ENCODE results near the gene RHOT1.
"Not testable (repeated sequence)": the region's sequence is repeated elsewhere in the genome, so short reads cannot be mapped to it uniquely, and the experiment has no call there.

Gene RHOT1

DNA sequence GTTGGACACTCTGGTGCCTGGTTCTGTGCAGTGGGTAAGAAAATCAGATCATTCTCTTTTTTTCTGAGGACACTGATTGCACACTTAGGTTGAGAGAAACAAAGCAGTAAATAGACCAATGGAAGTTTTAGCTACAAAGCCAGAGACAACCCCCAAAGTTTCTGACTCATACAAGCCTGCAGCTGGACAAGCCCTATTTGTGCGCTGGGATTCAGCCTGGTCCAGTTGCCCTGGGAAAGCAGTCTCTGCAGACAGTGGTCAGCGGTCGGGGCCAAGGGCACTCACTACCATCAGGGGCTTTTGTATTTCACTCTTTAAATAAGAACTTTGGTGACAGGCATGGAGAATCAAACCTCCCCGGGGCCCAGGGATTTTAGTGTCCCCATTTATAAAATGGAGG is 117.3 kb downstream of the RHOT1 start:
- no peak overlapping the region for H3K4me3 Mint-ChIP-seq
- no peaks in the 10 kb centered on the region for H3K36me3 Mint-ChIP-seq
- no peaks in the 10 kb centered on the region for H3K9me3 Mint-ChIP-seq (ENCODE audit: low read depth)
- no peaks in the 10 kb centered on the region for H3K4me1 Mint-ChIP-seq (ENCODE audit: low read depth)
- peaks cover 13% of the 10 kb centered on the region for H3K27me3 Mint-ChIP-seq
- H3K27ac Mint-ChIP-seq: no peak overlapping the region

DNA sequence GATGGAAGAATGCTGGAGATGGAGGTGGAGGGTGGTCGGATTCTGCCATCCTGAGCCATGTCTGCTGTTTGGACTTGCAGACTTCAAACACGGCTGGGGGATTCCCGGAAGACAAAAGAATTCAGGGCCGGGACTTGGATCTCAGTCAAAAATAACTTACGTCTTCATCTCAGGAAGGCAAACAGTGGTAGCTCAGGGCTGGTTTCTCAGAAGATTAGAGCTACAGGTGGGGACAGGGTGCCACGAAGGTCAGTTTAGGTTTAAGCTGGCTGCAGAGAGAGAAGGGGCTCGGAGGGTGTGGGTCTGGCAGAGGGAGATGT is 119.1 kb downstream of the RHOT1 start:
- Mint-ChIP-seq H3K4me1 (ENCODE audit: low read depth) (peaks cover 5% of the 10 kb centered on the region), H3K9me3 (ENCODE audit: low read depth) (no peaks in the 10 kb centered on the region), H3K4me3 (no peak overlapping the region)

GRCh38 chr17:32261936-32262510 is 119.7 kb downstream of the RHOT1 start:
- Mint-ChIP-seq H3K4me3 (no peak overlapping the region), H3K27me3 (peaks cover 18% of the 10 kb centered on the region), H3K27ac (no peak overlapping the region), H3K9me3 (ENCODE audit: low read depth) (no peaks in the 10 kb centered on the region), H3K36me3 (no peaks in the 10 kb centered on the region), H3K4me1 (ENCODE audit: low read depth) (peaks cover 8% of the 10 kb centered on the region)

More for the DNA sequence above, 119.1 kb downstream of the RHOT1 start:
- Mint-ChIP-seq H3K27ac (no peak overlapping the region), H3K36me3 (no peaks in the 10 kb centered on the region), H3K27me3 (peaks cover 18% of the 10 kb centered on the region)

- not testable (repeated sequence) for H3K9me3 Mint-ChIP-seq (ENCODE audit: low read depth); H3K27ac Mint-ChIP-seq; H3K4me3 Mint-ChIP-seq; H3K36me3 Mint-ChIP-seq
- peaks cover 17% of the 10 kb centered on the region for H3K4me1 Mint-ChIP-seq (ENCODE audit: low read depth)
- H3K27me3 Mint-ChIP-seq: peaks cover 28% of the 10 kb centered on the region
These were observed 121.2 kb downstream of the RHOT1 start for GRCh38 chr17:32263515-32263914.

DNA sequence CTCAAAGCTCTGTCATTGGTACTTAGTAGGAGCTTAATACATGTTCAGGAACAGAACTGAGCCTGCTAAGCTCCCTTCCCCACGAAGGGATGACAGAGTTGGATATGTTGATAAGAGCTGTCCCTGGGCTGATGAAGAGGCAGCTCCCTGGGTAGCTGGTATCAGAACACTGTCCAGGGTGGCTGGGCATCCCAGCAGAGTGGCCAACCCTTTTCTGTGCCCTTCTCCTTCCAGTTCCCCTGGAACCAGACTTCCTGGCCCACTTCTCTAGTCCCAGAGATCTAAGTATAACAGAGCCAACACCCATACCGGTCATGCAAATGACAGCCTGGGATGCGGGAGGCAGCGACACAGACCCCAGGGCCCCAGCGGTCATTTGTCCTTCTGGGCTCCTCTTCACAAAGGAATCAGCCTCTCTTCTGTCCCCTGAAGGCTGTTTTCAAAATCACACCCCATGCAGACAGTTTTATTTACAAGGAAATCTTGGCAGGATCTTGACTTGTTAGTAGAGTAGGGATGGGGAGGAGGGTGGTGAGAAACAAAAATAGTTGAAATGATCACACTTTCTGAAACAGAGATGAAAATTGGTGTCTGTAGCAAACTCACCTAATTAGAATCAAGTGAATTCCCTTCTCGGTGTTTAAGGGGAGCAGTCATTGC is 122.0 kb downstream of the RHOT1 start:
- Mint-ChIP-seq H3K27me3 (peaks cover 31% of the 10 kb centered on the region), H3K4me1 (ENCODE audit: low read depth) (peaks cover 17% of the 10 kb centered on the region), H3K9me3 (ENCODE audit: low read depth) (no peaks in the 10 kb centered on the region), H3K4me3 (peak overlapping the region; percentile 80), H3K27ac (no peak overlapping the region), H3K36me3 (no peaks in the 10 kb centered on the region)

DNA sequence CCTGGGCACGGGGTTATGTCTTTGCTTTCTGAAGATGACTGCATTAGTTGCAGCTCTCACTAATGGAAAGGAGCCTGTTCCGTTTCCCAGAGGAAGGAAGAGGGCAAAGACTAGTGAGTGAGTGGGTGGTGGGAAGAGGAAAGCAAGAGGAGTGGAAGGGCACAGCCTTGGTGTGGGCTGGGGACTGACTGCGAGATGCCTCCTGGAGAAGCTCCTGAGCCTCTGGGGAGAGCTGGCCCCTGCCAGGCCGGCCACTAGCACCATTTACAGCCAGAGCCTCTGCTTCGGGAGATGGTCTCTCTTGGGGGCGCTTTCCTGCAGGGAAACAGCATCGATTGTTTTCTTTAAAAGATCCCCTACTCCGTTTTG is 122.5 kb downstream of the RHOT1 start:
- Mint-ChIP-seq H3K4me1 (ENCODE audit: low read depth) (peaks cover 17% of the 10 kb centered on the region), H3K27ac (no peak overlapping the region), H3K27me3 (peaks cover 33% of the 10 kb centered on the region), H3K4me3 (peak overlapping the region; percentile 80), H3K36me3 (no peaks in the 10 kb centered on the region), H3K9me3 (ENCODE audit: low read depth) (no peaks in the 10 kb centered on the region)

DNA sequence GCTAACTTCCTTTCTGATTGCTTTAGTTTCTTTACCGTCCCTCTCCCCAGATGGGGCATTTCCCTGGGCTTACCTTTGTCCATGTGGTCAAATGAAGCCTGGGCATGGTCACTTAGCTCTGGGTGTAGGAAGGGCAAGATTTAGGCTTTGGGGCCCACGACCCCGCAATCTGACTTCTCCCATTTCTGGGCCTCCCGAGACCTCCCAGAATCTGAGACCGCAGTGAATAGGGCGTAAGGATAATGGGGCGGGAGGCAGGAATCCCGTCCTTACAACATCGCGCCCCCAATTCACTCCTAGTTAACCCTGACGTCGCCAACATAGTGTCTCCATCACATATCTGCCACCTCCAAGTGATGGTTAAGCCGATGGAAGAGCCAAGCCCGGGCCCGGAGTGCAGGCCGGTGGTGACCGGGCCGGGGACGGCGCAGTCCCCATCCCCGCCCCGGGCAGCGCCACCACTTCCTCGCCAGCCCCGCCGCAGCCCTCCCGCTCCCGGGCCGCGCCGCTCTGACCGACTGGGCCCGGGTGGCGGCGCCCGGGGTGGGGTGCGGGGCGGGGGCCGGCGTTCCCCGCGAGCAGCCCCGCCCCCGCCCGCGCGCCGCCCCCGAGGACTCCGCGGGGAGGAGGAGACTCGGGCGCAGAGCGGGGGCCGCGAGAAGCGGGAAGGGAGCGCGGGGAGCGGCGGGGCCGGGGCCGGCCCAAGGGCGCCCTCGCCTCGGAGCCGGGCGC is 123.1 kb downstream of the RHOT1 start, which contains the start of gene RHBDL3:
Gene RHBDL3, plus strand, starts transcription at position 641 of the 732 bp plus-strand sequence. CDS start 358 bp downstream, outside the sequence.
- Mint-ChIP-seq H3K36me3 (no peaks in the 10 kb centered on the region), H3K4me1 (ENCODE audit: low read depth) (peaks cover 17% of the 10 kb centered on the region), H3K4me3 (peak within 1 kb of the TSS; percentile 86), H3K27me3 (peaks cover 33% of the 10 kb centered on the region), H3K9me3 (ENCODE audit: low read depth) (no peaks in the 10 kb centered on the region), H3K27ac (no peak within 1 kb of the TSS)

DNA sequence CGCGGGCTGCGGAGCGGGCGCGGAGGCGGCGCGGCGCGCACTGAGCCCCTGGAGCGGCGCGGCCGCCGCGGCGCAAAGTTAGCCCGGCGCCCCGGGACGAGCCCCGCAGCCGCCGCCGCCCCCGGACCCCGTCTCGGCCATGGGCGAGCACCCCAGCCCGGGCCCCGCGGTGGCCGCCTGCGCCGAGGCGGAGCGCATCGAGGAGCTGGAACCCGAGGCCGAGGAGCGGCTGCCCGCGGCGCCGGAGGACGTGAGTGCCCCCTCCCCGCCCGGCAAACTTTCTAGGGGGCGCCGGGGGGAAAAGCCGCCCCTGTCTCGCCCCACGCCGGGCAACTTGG is 123.7 kb downstream of the RHOT1 start:
- no peak overlapping the region for H3K27ac Mint-ChIP-seq
- H3K9me3 Mint-ChIP-seq (ENCODE audit: low read depth): no peaks in the 10 kb centered on the region
- H3K27me3 Mint-ChIP-seq: peaks cover 32% of the 10 kb centered on the region
- peaks cover 17% of the 10 kb centered on the region for H3K4me1 Mint-ChIP-seq (ENCODE audit: low read depth)
- no peaks in the 10 kb centered on the region for H3K36me3 Mint-ChIP-seq
- no peak overlapping the region for H3K4me3 Mint-ChIP-seq

- Mint-ChIP-seq H3K27ac (peak overlapping the region; percentile 58), H3K27me3 (peaks cover 34% of the 10 kb centered on the region), H3K4me3 (peak overlapping the region; percentile 86), H3K9me3 (ENCODE audit: low read depth) (no peaks in the 10 kb centered on the region), H3K4me1 (ENCODE audit: low read depth) (peaks cover 17% of the 10 kb centered on the region), H3K36me3 (no peaks in the 10 kb centered on the region)
These were observed 124.3 kb downstream of the RHOT1 start for GRCh38 chr17:32266389-32267301.

DNA sequence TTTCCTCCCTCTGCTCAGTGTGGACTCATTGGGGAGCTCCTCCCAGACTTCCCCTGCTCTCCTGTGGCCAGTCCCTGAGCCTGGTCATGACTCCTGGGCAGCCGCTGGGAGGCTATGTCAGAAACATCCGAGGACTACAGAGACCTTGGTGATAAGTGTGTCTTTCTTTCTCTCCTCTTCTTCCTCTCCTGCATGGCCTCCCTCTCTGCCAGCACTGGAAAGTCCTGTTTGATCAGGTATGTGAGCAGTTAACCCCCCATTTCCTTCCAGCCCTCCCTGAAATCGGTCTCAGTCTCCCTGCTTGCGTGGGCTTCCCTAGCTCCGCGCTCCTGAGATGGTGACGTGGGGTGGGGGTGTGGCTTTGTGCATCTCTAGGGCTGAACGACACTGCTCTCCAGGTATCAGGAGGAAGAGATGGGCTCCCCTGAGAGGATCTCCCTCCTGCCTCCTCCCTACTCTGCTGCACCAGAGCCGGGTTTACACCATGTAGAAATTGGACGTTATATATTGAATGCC is 125.4 kb downstream of the RHOT1 start:
- H3K27me3 Mint-ChIP-seq: peaks cover 39% of the 10 kb centered on the region
- H3K27ac Mint-ChIP-seq: no peak overlapping the region
- H3K9me3 Mint-ChIP-seq (ENCODE audit: low read depth): no peaks in the 10 kb centered on the region
- H3K4me3 Mint-ChIP-seq: peak overlapping the region; percentile 79
- H3K36me3 Mint-ChIP-seq: no peaks in the 10 kb centered on the region
- peaks cover 17% of the 10 kb centered on the region for H3K4me1 Mint-ChIP-seq (ENCODE audit: low read depth)

DNA sequence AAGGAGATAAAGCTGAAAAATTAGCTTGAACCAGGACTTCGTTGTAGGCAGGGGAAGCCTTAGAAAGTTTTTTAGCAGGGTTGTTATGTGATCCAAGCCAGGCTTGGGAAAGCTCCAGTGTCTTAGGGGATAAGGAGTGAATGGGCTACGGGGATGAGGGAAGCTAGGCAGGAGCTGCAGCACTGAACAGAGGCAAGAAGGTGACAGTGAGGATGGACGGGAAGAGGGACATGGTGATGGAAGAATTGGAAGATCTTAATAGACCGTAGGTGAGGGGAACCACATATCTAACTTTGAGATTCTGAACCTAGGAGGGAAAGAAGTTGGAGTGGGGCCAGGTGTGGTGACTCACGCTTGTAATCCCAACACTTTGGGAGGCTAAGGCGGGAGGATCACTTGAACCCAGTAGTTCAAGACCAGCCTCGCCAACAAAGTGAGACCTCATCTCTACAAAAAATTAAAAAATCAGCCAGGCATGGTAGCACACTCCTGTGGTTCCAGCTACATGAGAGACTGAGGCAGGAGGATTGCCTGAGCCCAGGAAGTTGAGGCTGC is 126.5 kb downstream of the RHOT1 start:
- no peak overlapping the region for H3K27ac Mint-ChIP-seq
- H3K4me1 Mint-ChIP-seq (ENCODE audit: low read depth): peaks cover 17% of the 10 kb centered on the region
- H3K9me3 Mint-ChIP-seq (ENCODE audit: low read depth): no peaks in the 10 kb centered on the region
- peaks cover 36% of the 10 kb centered on the region for H3K27me3 Mint-ChIP-seq
- H3K36me3 Mint-ChIP-seq: no peaks in the 10 kb centered on the region
- no peak overlapping the region for H3K4me3 Mint-ChIP-seq

DNA sequence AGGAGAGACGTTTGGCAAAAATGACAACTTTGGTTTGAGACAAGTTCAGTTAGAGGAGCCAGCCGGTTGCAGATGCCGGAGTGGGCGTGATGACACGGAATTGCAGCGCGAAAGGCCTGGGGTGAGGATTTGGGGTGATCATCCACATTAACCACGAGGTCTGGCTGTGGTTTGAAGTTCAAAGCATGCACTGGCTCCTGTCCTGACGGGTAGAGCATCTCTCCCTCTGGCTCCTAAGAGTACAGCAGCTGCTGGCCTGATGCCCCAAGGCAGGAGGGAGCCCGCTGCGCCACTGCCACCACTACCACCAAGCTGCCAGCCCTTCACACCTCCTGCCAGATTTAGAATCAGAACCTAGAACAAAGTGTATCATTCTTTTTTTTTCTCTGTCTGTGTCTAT is 127.1 kb downstream of the RHOT1 start:
- Mint-ChIP-seq H3K4me1 (ENCODE audit: low read depth) (peaks cover 17% of the 10 kb centered on the region), H3K36me3 (no peaks in the 10 kb centered on the region), H3K27ac (no peak overlapping the region), H3K9me3 (ENCODE audit: low read depth) (no peaks in the 10 kb centered on the region), H3K27me3 (peaks cover 33% of the 10 kb centered on the region), H3K4me3 (no peak overlapping the region)

- Mint-ChIP-seq H3K27ac (no peak overlapping the region), H3K9me3 (ENCODE audit: low read depth) (no peaks in the 10 kb centered on the region), H3K36me3 (no peaks in the 10 kb centered on the region), H3K4me3 (no peak overlapping the region), H3K4me1 (ENCODE audit: low read depth) (peaks cover 11% of the 10 kb centered on the region), H3K27me3 (peaks cover 29% of the 10 kb centered on the region)
These were observed 129.5 kb downstream of the RHOT1 start for GRCh38 chr17:32271844-32272243.

DNA sequence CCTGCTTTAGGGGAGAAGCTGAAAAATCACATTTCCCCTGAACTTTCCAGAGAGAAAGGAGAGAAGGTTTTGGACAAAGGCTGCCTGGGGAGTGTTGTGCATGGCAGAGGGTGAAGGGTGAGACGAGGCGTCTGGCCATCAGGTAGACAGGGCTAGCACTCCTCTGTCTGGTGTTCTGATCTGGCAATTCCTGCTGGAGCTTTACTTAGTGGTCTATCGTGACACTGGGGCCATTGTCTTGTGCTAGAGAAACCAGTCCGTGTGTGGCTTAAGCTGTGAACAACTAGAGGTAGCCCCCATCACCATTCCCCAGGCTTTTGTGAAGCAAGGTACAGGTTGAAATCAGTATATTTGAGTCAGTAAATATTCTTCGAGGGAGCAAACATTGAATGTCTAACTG is 131.8 kb downstream of the RHOT1 start:
- peaks cover 16% of the 10 kb centered on the region for H3K27me3 Mint-ChIP-seq
- H3K4me1 Mint-ChIP-seq (ENCODE audit: low read depth): no peaks in the 10 kb centered on the region
- no peak overlapping the region for H3K27ac Mint-ChIP-seq
- no peaks in the 10 kb centered on the region for H3K9me3 Mint-ChIP-seq (ENCODE audit: low read depth)
- H3K4me3 Mint-ChIP-seq: no peak overlapping the region
- no peaks in the 10 kb centered on the region for H3K36me3 Mint-ChIP-seq
